CD8-positive, alpha-beta memory T cell (primary cell): ENCODE data around the gene BLOC1S2. TPM values are rescaled to one million over a fixed set of nuclear protein-coding genes. Genes with fewer than 3 reads are reported as not detected.

Experiments
- CTCF ChIA-PET: fragments of 350-600 bp; sonication (Branson Sonifier 250); formaldehyde crosslinking; loops from one replicate; lab custom pipeline; 2021; ENCODE audit warnings: antibody characterized with exemption; lab: Charles Lee
- POLR2A ChIA-PET: fragments of 350-600 bp; sonication (Branson Sonifier 250); formaldehyde crosslinking; loops from one replicate; lab custom pipeline; 2021; ENCODE audit warnings: antibody characterized with exemption; lab: Charles Lee
- DNase-seq, 5 donors: peaks; one replicate each; pipeline versions ENCODE4 v3.0.0 to v3.0.0-alpha.2; 2020 to 2022; ENCODE audit warnings: mixed read lengths in 1 of 5
- H3K27ac ChIP-seq: one replicate; pipeline ENCODE4 v1.7.0; 2013; ENCODE audit warnings: low read depth, mild to moderate bottlenecking, low read length, moderate library complexity
- H3K27me3 ChIP-seq: 2 replicates; pipeline ENCODE4 v1.7.0; 2013; ENCODE audit warnings: low read length, mild to moderate bottlenecking; ENCODE audit not compliant: insufficient read depth, poor library complexity, severe bottlenecking
- H3K36me3 ChIP-seq: 2 replicates; pipeline ENCODE4 v1.7.0; 2013; ENCODE audit warnings: mild to moderate bottlenecking, low read length, moderate library complexity; ENCODE audit not compliant: insufficient read depth
- H3K4me1 ChIP-seq: 2 replicates; pipeline ENCODE4 v1.7.0; 2013; ENCODE audit warnings: mild to moderate bottlenecking, low read length, moderate library complexity; ENCODE audit not compliant: insufficient read depth
- H3K4me3 ChIP-seq: 2 replicates; pipeline ENCODE4 v1.7.0; 2013; ENCODE audit warnings: mild to moderate bottlenecking, low read length
- H3K9me3 ChIP-seq: 2 replicates; pipeline ENCODE4 v1.7.0; 2013; ENCODE audit warnings: mild to moderate bottlenecking, low read length
- H3K27ac Mint-ChIP-seq, 8 donors: one replicate each; pipeline ENCODE4 v1.8.0; 2020 to 2021; ENCODE audit warnings: mixed read lengths in 8 of 8, mild to moderate bottlenecking in 6 of 8, inconsistent platforms in 3 of 8, moderate library complexity in 3 of 8
- H3K27me3 Mint-ChIP-seq, 2 donors: one replicate each; pipeline ENCODE4 v1.8.0; 2020 to 2021; ENCODE audit warnings: mixed read lengths in 2 of 2, mild to moderate bottlenecking in 1 of 2, moderate library complexity in 1 of 2
- H3K36me3 Mint-ChIP-seq, 3 donors: one replicate each; pipeline ENCODE4 v1.8.0; 2020 to 2021; ENCODE audit warnings: mixed read lengths in 3 of 3, inconsistent platforms in 1 of 3, mild to moderate bottlenecking in 1 of 3
- H3K4me1 Mint-ChIP-seq, 3 donors: one replicate each; pipeline ENCODE4 v1.8.0; 2020 to 2021; ENCODE audit warnings: mixed read lengths in 3 of 3, inconsistent platforms in 1 of 3, mild to moderate bottlenecking in 1 of 3
- H3K4me3 Mint-ChIP-seq, 7 donors: one replicate each; pipeline ENCODE4 v1.8.0; 2020 to 2021; ENCODE audit warnings: mixed read lengths in 7 of 7, mild to moderate bottlenecking in 6 of 7, moderate library complexity in 4 of 7, inconsistent platforms in 2 of 7
- H3K9me3 Mint-ChIP-seq, 5 donors: one replicate each; pipeline ENCODE4 v1.8.0; 2020 to 2022; ENCODE audit warnings: mixed read lengths in 5 of 5, mild to moderate bottlenecking in 3 of 5, moderate library complexity in 2 of 5, inconsistent platforms in 1 of 5
- polyA plus RNA-seq: library from polyadenylated mRNA; unstranded; fragments of 300-500 nt; fragmentation: Illumina TruSeq; gene quantifications from one replicate; pipeline ENCODE4 v1.2.3, GENCODE V29; 2021
- total RNA-seq, 2 experiments: library from RNA; stranded (reverse); gene quantifications; one replicate each; pipeline ENCODE4 v1.2.3, GENCODE V29; 2021

The BLOC1S2 gene
- total and polyA plus RNA-seq, 3 experiments from 2014 or later = 69.7 to 74.6 (median 73.2) TPM

DNA sequence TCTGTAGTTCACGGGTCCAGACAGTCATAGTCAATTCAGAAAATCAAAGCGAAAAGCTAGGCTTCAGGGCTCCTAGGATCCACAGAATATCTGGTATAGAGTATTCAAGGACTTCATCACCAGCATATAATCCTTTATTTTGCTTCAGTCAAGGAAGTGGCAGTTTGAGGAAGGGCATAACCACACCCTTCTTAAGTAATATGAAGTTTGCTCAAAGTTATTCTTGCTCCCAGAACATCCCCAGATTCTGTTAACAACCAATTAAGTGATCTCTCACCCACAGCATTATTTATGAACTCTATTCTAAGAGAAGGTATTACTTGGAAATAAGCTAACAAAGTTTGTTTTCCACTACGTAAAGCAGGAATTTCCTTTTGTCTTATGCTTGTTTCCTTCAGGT is 32.3 kb downstream of the BLOC1S2 start:
- CTCF ChIA-PET = interaction anchor here (1.1 kb wide), 1 partner anchor 11 kb away, joined by 3 read pairs; no protein-coding TSS in a partner anchor
- POLR2A ChIA-PET = no interaction called here

DNA sequence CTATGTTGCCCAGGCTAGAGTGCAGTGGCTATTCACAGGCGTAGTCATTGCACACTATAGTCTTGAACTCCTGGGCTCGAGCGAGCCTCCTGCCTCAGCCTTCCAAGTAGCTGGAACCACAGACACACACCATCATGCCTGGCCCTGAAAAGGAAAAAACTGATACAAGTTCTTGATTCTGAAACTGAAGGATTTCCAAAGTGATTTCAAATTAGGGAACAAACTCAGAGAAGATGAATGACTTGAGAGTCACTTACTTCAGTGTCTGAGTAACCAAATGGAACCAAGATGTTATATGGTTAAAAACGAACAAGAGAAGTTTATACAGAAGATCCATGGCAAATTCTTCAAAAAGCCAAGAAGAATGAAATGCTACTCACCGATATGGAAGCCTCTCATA is 33.4 kb downstream of the BLOC1S2 start:
- DNase-seq = no peak
- peaks cover 21 to 81% (median 27%) of the 10 kb centered on the region in 3 donors for H3K36me3 Mint-ChIP-seq
- H3K4me1 Mint-ChIP-seq = peaks cover 0 to 4% (median under 1%) of the 10 kb centered on the region in 3 donors
- Histone ChIP-seq H3K27ac (no peak overlapping the region), H3K9me3 (no peaks in the 10 kb centered on the region), H3K36me3 (peaks cover 60% of the 10 kb centered on the region), H3K4me1 (no peaks in the 10 kb centered on the region), H3K27me3 (no peaks in the 10 kb centered on the region), H3K4me3 (no peak overlapping the region)
- no peak overlapping the region for H3K27ac Mint-ChIP-seq
- no peak overlapping the region for H3K4me3 Mint-ChIP-seq
- CTCF ChIA-PET = no interaction called here
- POLR2A ChIA-PET = no interaction called here
- H3K27me3 Mint-ChIP-seq = no peaks in the 10 kb centered on the region
- H3K9me3 Mint-ChIP-seq = no peaks in the 10 kb centered on the region

More for the DNA sequence above, 32.3 kb downstream of the BLOC1S2 start:
- Mint-ChIP-seq H3K4me3 (no peak overlapping the region), H3K27me3 (no peaks in the 10 kb centered on the region), H3K36me3 (peaks cover 20 to 80% (median 32%) of the 10 kb centered on the region in 3 donors), H3K27ac (no peak overlapping the region), H3K4me1 (peaks cover 5 to 12% (median 6%) of the 10 kb centered on the region in 3 donors), H3K9me3 (no peaks in the 10 kb centered on the region)
- Histone ChIP-seq H3K4me3 (no peak overlapping the region), H3K27ac (no peak overlapping the region), H3K9me3 (no peaks in the 10 kb centered on the region), H3K4me1 (no peaks in the 10 kb centered on the region), H3K27me3 (no peaks in the 10 kb centered on the region), H3K36me3 (peaks cover 58% of the 10 kb centered on the region)
- DNase-seq = no peak

DNA sequence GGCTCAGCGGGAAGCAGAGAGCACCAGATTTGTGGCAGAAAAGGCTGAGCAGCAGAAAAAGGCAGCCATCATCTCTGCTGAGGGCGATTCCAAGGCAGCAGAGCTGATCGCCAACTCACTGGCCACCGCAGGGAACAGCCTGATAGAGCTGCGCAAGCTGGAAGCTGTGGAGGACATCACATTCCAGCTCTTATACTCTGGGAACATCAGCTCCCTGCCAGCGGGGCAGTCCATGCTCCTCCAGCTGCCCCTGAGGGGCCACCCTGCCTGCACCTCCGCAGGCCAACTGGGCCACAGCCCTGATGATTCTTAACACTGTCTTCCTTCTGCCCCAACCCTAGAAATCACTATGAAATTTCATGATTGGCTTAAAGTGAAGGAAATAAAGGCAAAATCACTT is 37.7 kb downstream of the BLOC1S2 start:
- Histone ChIP-seq H3K27me3 (no peaks in the 10 kb centered on the region), H3K4me3 (no peak overlapping the region), H3K36me3 (peaks cover 50% of the 10 kb centered on the region), H3K27ac (no peak overlapping the region), H3K4me1 (no peaks in the 10 kb centered on the region), H3K9me3 (no peaks in the 10 kb centered on the region)
- Mint-ChIP-seq H3K27me3 (no peaks in the 10 kb centered on the region), H3K4me1 (peaks cover 0 to 2% (median 0%) of the 10 kb centered on the region in 3 donors), H3K4me3 (no peak overlapping the region), H3K36me3 (peaks cover 14 to 82% (median 27%) of the 10 kb centered on the region in 3 donors), H3K27ac (peak overlapping the region in 2 of 8 donors; percentile 47 to 78), H3K9me3 (no peaks in the 10 kb centered on the region)
- ChIA-PET CTCF (interaction anchor here (1.6 kb wide), 1 partner anchor 26 kb away, joined by 3 read pairs; no protein-coding TSS in a partner anchor), POLR2A (no interaction called here)
- no peak for DNase-seq

DNA sequence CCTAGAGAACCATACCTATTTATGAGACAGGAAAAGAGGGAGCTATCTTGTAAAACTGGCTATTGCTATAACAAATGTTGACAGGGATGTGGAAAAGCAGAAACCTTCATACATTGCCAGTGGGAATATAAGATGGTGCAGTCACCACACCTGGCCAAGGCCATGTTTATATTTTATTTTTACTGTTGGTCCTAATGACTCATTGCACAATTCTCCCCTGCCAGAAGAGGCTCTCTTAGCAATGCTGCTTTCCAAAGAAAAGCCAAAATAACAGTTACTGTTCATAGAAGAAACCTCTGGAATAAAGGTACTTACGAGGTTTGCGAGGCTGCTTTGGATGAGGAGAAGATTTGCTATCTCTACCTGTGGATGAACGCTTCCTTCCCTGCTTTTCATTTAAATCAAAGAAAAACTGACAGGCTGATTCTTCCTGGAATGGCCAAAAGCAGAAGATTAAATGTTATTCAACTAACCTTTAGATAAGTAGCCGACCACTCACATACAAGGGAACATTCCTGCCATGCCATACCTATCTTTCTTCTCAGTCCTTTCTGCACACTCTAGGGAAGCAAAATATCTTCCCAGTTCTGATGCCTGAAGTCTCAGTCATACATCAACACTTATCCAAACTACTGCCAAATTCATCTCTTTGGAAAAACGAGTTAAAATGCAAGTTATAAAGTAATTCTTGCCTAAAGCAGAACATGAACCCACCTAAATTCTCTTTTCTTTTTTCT is 40.8 kb downstream of the BLOC1S2 start:
- peaks cover 54% of the 10 kb centered on the region for H3K36me3 ChIP-seq

DNA sequence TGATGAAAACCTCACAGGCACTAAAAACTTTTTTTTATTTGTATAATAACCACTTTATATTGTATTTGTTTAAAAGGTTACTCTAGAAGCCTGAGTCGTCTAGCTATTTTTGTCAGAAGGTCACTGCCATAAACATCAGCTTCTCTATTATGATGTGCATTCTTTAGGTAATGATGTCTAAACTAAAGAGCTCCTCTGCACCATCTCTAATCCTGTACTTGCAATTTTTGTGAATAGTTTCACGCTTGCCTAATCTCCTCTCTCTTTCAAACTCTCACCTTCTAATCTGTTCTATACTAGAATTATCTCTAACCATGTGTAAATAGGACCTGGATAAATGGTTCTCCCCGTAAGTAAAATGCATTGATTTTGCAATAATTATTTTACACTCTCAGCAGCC is 46.6 kb downstream of the BLOC1S2 start:
- H3K9me3 Mint-ChIP-seq = no peaks in the 10 kb centered on the region
- POLR2A ChIA-PET = no interaction called here
- DNase-seq = no peak

More for the DNA sequence above, 40.8 kb downstream of the BLOC1S2 start:
- no peaks in the 10 kb centered on the region for H3K27me3 ChIP-seq
- DNase-seq = no peak
- H3K36me3 Mint-ChIP-seq = peaks cover 14 to 86% (median 23%) of the 10 kb centered on the region in 3 donors
- no peak overlapping the region for H3K27ac ChIP-seq
- no peak overlapping the region for H3K4me3 Mint-ChIP-seq
- H3K4me1 Mint-ChIP-seq = peaks cover 1 to 2% (median 1%) of the 10 kb centered on the region in 3 donors
- ChIA-PET POLR2A (no interaction called here), CTCF (no interaction called here)
- no peaks in the 10 kb centered on the region for H3K9me3 Mint-ChIP-seq
- H3K4me1 ChIP-seq = no peaks in the 10 kb centered on the region
- no peaks in the 10 kb centered on the region for H3K9me3 ChIP-seq
- H3K27me3 Mint-ChIP-seq = no peaks in the 10 kb centered on the region
- no peak overlapping the region for H3K4me3 ChIP-seq
- H3K27ac Mint-ChIP-seq = peak overlapping the region in 1 of 8 donors; percentile 46

DNA sequence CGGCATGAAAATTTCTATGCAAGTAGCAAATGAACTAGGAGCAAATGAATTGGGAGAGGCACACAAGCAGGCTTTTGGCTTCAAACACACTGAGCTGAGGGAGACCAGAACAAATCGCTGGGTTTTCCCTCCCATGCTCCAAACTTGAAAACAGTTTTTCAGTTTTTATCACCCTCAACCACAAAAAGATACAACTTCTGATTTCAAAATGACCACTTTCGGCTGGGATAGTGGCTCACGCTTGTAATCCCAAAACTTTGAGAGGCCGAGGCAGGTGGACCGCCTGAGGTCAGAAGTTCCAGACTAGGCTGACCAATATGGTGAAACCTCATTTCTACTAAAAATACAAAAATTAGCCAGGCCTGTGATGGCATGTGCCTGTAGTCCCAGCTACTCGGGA is 48.1 kb downstream of the BLOC1S2 start:
- H3K27ac ChIP-seq = no peak overlapping the region
- no peaks in the 10 kb centered on the region for H3K4me1 ChIP-seq
- H3K27ac Mint-ChIP-seq = peak overlapping the region in 1 of 8 donors; percentile 5
- H3K4me1 Mint-ChIP-seq = peaks cover 3 to 4% (median 4%) of the 10 kb centered on the region in 3 donors
- H3K9me3 Mint-ChIP-seq = no peaks in the 10 kb centered on the region
- H3K36me3 ChIP-seq = peaks cover 51% of the 10 kb centered on the region
- H3K27me3 ChIP-seq = no peaks in the 10 kb centered on the region
- H3K4me3 Mint-ChIP-seq = no peak overlapping the region
- ChIA-PET CTCF (no interaction called here), POLR2A (no interaction called here)
- no peaks in the 10 kb centered on the region for H3K9me3 ChIP-seq
- no peak for DNase-seq
- H3K36me3 Mint-ChIP-seq = peaks cover 0 to 86% (median 19%) of the 10 kb centered on the region in 3 donors
- H3K27me3 Mint-ChIP-seq = no peaks in the 10 kb centered on the region
- H3K4me3 ChIP-seq = no peak overlapping the region

More for the DNA sequence above, 46.6 kb downstream of the BLOC1S2 start:
- H3K4me1 Mint-ChIP-seq = peaks cover 3 to 4% (median 4%) of the 10 kb centered on the region in 3 donors
- H3K27me3 Mint-ChIP-seq = no peaks in the 10 kb centered on the region
- Histone ChIP-seq H3K4me1 (no peaks in the 10 kb centered on the region), H3K27me3 (no peaks in the 10 kb centered on the region), H3K9me3 (no peaks in the 10 kb centered on the region), H3K4me3 (no peak overlapping the region), H3K36me3 (peaks cover 54% of the 10 kb centered on the region), H3K27ac (no peak overlapping the region)
- no peak overlapping the region for H3K4me3 Mint-ChIP-seq
- H3K27ac Mint-ChIP-seq = no peak overlapping the region
- peaks cover 0 to 85% (median 22%) of the 10 kb centered on the region in 3 donors for H3K36me3 Mint-ChIP-seq
- CTCF ChIA-PET = interaction anchor here (0.8 to 2.1 kb wide), 4 partner anchors 10 to 19 kb away, joined by 3 to 6 read pairs (median 3); partner anchors contain the start of gene CHUK

DNA sequence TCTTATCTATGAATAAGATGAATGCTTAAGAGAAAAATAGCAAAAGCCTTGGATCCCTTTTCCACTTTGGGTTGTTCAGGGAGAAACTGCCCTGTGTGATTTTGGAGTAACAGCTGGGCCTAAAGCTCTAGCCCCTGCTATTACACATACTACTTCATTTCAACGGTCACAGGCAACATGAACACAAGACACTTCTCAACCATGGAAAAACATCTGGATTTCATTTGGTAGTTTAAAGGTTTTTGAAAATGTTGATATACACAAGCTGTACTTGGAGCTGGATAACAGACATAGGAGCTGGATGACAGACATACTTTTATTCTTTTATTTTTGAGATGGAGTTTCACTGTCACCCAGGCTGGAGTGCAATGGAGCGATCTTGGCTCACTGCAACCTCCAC is 54.4 kb downstream of the BLOC1S2 start:
- Mint-ChIP-seq H3K27ac (peak overlapping the region in 1 of 8 donors; percentile 17), H3K36me3 (peaks cover 0 to 61% (median 5%) of the 10 kb centered on the region in 3 donors), H3K9me3 (no peaks in the 10 kb centered on the region), H3K4me1 (peaks cover 25 to 30% (median 26%) of the 10 kb centered on the region in 3 donors), H3K27me3 (peaks cover 0 to 2% of the 10 kb centered on the region in 2 donors), H3K4me3 (peak overlapping the region in 2 of 7 donors; percentile 18 to 86)
- ChIA-PET CTCF (no interaction called here), POLR2A (no interaction called here)
- Histone ChIP-seq H3K9me3 (no peaks in the 10 kb centered on the region), H3K4me3 (no peak overlapping the region), H3K27me3 (no peaks in the 10 kb centered on the region), H3K4me1 (peaks cover 19% of the 10 kb centered on the region), H3K36me3 (peaks cover 23% of the 10 kb centered on the region), H3K27ac (no peak overlapping the region)
- DNase-seq = no peak

DNA sequence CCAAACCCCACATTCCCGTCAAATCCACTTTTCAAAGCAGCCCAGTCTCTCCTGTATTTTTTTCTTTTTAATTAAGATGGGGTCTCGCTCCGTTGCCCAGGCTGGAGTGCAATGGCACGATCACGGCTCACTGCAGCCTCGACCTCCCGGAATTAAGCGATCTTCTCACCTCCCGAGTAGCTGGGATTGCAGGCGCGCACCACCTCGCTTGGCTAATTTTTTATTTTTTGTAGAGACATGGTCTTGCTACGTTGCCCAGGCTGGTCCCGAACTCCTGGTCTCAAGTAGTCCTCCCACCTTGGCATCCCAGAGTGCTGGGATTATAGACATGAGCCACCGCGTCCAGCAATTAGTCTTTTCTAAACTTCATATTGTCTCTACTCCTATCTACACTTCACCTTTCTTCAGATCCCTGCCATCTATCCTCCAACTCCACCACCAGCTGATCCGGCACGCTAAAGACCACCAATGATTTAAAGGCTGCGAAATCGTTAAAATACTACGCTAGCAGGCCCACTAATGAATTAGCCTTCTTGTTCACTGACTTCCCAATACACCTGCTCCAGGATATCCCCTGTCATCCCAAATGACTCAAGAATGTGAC is 56.6 kb downstream of the BLOC1S2 start:
- Mint-ChIP-seq H3K4me1 (peaks cover 33 to 41% (median 35%) of the 10 kb centered on the region in 3 donors), H3K9me3 (no peaks in the 10 kb centered on the region), H3K27me3 (peaks cover 0 to 2% of the 10 kb centered on the region in 2 donors), H3K4me3 (peak overlapping the region; percentile 86 to 95 (median 92)), H3K36me3 (peaks cover 0 to 56% (median 5%) of the 10 kb centered on the region in 3 donors), H3K27ac (peak overlapping the region; percentile 60 to 97 (median 94))
- ChIA-PET CTCF (interaction anchor here (1.2 kb wide), 1 partner anchor 10 kb away, joined by 3 read pairs; no protein-coding TSS in a partner anchor), POLR2A (no interaction called here)
- Histone ChIP-seq H3K9me3 (no peaks in the 10 kb centered on the region), H3K27ac (peak overlapping the region; percentile 87), H3K27me3 (no peaks in the 10 kb centered on the region), H3K4me1 (peaks cover 19% of the 10 kb centered on the region), H3K4me3 (peak overlapping the region; percentile 97), H3K36me3 (peaks cover 11% of the 10 kb centered on the region)
- DNase-seq = no peak
